GM21447 (cell line): ENCODE measurements around the gene TSLP.

Source experiments
- ATAC-seq: cut with Tn5 transposase; IDR thresholded peaks from one replicate; pipeline ENCODE4 v1.9.1; 2021; ENCODE audit not compliant: unreplicated experiment

Gene TSLP

GRCh38 chr5:111092062-111092853 is 20.7 kb downstream of the TSLP start, which contains the start of gene WDR36:
WDR36 (plus strand) TSS chr5:111092348; CDS start chr5:111092457, 109 bp downstream.
- peak; percentile 96 for ATAC-seq

DNA sequence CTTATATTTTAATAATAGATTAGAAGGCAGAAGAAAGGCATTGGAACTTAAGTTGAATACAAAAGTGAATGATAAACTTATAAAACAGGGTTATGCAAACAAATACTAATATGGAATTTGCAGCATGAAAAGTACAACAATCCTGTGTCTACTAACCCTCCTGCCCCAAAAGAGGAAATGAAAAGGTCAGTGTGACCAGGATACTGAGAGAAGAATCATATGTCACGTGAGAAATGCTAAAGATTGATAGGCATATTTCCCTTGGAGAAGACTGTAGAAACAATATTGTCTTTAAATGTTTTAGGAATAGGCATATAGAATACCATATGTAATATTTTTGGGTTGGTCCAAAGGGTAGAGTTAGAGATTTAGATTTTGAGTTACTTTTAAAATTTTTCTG is 24.5 kb downstream of the TSLP start:
- no peak for ATAC-seq

DNA sequence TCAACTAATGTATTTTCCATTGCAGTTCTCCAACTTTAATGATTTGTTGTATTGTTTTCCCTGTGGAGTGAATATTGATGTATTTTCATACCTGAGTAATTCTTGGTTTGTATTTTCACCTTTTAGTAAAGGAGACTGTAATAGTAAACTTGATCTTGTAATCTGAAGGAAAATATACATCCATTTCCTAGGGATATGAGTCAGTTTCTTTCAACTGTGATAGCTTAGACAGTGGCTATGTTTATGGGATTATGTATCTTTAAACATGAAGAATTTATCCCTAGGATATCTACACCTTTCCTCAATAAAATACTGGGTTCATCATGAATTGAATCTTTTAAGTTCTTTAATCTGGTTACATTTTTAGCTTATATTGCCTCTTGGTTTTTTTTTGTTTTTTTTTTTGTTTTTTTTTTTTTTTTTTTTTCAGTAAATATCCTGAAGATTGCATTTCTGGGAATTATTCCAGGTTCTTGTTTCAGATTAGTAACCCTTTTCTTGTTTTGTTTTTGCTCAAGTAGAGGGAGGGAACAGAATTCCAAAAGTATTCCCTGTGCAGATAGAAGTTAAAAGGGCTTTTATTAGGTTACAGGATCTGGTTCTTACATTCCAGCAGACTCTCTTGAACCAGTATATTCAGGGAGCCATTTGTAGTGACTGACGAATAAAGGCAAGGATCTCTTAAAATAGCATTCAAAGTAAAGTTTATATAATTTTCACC is 27.7 kb downstream of the TSLP start:
- no peak for ATAC-seq

DNA sequence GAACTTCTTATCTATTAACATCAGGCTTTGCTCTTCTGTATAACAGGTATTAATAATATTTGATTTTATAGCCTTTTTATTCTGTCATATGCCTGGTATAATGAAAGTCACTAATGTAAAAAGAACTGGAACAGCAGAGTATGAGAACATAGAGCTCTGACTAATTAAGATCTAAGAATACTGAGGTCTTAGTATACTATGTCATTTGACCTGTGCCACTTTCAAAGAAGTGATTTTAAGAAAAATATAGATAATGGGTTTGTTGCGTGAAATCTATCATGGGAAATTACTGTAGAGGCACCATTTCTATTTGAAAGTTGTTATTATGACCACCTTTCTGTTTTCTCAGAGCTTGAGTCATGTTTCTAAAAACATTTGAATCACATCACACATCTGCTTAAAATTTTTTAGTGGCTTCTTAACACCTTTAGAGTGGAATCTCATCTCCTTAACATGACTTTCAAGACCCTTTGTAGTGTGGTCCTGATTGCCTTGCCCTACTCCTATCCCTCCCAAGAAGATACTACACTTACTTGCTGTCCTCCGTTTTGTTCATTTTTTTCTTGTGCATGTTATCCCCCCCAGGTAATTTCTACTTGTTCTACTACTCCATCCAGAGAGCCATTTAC is 34.9 kb downstream of the TSLP start:
- no peak for ATAC-seq

- ATAC-seq, result no peak
These were observed 35.9 kb downstream of the TSLP start for GRCh38 chr5:111107371-111107770.

DNA sequence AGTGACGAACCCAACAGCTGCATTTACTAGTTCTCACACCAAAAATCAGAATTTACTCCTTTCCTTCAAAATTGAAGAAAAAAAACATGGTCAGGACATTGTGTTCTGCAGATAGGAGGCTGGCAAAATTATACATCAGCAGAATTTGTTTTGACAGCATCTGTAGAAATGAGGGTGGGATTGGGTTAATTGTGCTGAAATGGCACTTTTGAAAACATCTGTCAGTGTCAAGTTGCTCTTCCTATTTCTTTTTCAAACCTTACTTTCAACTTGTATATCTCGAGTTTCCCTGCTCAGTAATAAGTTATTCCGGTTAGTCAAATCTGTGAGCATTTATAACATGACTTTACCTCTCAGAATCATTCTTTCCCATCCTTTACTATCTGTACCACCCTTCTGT is 40.4 kb downstream of the TSLP start:
- ATAC-seq, result no peak

DNA sequence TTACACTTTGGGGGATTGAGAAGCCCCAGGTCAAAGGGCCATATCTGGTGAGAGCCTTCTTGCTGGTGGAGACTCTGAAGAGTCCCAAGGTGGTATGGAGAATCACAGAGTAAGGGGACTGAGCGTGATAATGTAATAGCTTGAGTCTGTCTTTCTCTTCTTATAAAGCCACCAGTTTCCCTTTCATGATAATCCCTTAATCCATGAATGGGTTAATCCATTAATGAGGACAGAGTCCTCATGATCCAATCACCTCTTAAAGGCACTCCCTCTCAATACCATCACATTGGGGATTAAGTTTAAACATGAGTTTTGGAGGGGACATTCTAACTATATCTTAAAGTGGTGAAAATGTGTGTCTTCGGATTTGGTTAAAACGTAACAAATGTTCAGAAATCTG is 42.2 kb downstream of the TSLP start:
- ATAC-seq, result no peak

DNA sequence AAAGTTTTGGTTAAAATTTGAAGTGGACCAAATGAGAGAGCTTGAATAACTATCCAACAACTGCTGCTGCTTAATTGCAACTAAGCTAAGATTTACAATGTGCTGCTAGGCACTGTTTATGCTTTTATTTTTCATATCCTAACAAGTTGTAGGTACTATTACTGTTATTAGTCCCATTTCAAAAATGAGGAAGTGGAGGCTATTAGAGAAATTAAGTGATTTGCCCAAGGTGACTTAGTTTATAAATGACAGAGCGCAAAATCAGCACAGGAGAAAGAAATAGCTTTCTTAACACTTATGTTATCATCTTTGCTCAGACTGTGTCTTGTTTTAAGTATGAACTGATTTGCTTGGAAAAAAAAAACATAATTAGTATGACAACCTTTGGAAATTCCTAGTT is 43.7 kb downstream of the TSLP start:
- ATAC-seq, result no peak

- ATAC-seq, result no peak
These were observed 45.0 kb downstream of the TSLP start for GRCh38 chr5:111116550-111116949.

DNA sequence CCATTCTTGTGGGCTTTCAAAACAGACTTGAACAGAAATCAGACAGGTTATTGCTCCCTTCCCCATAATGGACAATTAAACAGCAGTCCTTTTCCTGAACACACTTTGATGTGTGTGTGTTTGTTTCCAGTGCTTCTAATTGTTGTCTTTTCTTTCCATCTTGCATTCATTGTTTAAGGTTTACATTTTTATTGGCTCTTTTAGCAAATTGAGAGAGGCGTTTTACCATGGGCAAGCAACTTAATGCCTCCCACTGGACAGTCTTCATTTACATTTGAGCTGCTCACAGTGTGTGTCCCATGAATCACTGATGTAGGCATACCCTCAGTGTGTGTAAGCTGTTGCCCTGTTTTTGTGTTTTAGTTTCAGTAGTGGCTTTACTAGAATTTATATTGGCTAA is 45.6 kb downstream of the TSLP start:
- ATAC-seq, result no peak

- ATAC-seq, result no peak
These were observed 47.7 kb downstream of the TSLP start for GRCh38 chr5:111119221-111119620.

- ATAC-seq, result no peak
These were observed 48.3 kb downstream of the TSLP start for GRCh38 chr5:111119856-111120255.

DNA sequence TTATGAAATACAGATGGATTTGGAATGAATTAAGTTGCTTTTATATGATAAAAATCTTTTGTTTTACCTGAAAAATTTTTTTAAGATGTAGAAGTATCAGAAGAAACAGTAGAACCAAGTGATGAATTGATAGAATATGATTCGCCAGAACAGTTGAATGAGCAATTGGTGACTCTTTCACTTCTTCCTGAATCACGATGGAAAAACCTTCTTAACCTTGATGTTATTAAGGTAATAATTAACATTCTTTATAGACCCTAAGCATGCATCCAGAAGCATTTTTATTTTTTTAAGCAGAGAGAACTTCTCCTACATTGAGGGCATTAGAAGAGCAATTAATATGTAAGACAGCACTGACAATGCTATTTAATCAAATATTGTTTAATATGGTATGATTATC is 49.4 kb downstream of the TSLP start:
- no peak for ATAC-seq

DNA sequence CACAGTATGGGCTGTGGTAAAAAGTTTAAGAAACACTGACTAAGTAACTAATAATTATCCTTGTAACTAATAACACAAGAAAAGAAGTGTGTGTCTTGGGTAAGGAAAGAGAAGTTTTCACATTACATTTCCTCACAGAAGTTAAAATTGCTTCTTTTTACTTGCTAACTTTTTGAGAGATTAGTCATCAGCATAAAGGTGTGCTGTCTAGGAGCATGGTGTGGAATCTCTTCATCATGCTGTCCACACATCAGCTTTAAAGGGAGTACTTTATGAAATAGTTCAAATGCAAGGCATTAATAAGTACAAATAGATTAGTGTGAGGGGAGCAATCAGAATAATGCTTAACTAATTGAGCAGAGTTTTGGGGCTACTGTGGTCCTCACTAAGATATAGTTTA is 50.4 kb downstream of the TSLP start:
- no peak for ATAC-seq

- no peak for ATAC-seq
These were observed 50.9 kb downstream of the TSLP start for GRCh38 chr5:111122398-111122797.

- ATAC-seq, result no peak
These were observed 53.3 kb downstream of the TSLP start for GRCh38 chr5:111124793-111125192.

DNA sequence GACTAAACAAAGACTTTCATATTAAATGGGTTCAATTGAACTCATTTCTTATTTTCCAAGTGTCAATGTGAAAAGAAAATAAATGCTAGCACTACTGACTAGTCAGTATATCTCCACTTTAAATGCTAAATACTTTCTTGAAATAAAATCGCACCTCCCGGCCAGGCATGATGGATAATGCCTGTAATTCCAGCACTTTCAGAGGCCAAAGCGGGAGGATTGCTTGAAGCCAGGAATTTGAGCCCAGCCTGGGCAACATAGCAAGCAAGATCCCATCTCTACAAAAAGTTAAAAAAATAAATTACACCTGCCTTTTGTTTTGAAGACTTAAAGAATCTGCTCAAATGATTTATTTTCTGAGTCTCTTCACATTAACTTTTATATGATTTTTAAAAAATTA is 55.4 kb downstream of the TSLP start:
- ATAC-seq, result no peak
